Stimulated activated CD4-positive, alpha-beta T cell treated with anti-CD3 and anti-CD28 coated beads, TNF-alpha, amount 100 ng/mL, for 24 hours (primary cell): ENCODE results near the gene RNF14.
A peak's percentile ranks its signal among the peaks of the same experiment; 100 is the strongest.

Experiments
- DNase-seq, 3 experiments: peaks; one replicate each; pipeline ENCODE4 v3.0.0-alpha.2; 2020; ENCODE audit warnings: low read depth in 3 of 3

Gene RNF14

DNA sequence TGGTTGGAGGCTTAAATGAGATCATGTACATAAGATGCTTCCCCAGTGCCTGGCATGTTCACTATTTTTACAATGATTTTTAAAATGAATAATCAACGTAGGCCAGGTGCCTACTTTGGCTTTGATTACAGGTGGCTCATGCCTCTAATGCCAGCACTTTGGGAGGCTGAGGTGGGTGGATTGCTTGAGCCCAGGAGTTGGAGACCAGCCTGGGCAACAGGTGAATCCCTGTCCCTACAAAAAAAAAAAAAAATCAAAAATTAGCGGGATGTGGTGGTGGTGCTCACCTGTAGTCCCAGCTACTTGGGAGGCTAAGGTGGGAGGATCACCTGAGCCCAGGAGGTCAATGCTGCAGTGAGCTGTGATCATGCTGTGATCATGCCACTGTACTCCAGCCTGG, 20.1 kb upstream of the RNF14 start:
- DNase-seq: no peak

DNA sequence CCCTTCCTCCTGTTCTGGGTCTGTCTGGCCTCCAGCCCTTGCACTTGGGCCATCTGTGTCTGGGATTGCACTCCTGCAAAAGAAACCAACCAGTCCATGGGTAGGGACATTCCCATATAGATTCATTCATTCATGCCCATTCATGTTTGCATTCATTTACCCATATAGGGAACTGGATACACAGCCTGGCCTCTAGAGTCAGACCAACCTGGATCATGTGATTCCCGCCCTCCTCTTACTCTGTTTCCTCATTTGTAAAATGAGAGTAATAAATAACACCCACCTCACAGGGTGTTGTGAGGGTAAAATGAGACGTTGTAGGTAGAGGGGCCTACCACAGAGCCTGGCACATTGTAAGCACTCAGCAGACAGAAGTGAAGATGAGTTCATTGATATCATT, 19.4 kb upstream of the RNF14 start:
- DNase-seq: no peak

DNA sequence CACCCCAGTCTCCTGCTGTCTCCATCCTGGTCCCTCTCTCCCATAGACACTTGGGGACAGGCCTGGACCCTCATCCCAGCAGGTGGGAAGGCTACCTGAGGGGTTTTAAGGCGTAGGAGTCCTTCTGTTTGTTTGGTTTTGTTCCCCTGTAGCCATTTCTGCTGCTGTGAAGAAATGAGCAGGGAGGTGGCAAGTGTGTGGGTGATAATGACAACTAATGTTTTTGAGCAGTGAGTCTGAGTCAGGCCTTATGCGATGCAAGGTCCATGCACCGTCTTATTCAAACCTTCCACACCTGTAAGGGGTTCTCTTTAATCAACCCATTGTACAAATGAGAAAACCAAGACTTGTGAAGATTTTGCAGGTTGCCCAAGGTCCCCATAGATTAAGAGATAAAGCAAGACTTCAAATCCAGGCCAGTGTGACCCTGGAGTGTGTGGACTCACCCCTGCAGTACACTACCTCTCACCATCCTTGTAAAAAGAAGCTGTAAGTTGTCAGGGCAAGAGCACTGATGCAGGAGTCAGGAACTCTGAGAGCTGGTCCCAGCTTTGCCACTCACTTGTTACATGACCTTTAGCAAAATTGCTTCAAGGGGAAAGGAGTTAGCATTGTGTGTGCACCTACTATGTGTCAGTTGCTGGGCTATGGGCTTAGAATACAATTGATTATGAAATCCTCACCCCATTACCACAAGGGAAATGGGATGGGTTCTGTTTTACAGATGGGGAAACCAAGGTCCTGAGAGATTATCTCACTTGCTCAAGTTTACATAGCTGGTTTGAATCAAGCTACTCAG, 18.5 kb upstream of the RNF14 start:
- DNase-seq: no peak

DNA sequence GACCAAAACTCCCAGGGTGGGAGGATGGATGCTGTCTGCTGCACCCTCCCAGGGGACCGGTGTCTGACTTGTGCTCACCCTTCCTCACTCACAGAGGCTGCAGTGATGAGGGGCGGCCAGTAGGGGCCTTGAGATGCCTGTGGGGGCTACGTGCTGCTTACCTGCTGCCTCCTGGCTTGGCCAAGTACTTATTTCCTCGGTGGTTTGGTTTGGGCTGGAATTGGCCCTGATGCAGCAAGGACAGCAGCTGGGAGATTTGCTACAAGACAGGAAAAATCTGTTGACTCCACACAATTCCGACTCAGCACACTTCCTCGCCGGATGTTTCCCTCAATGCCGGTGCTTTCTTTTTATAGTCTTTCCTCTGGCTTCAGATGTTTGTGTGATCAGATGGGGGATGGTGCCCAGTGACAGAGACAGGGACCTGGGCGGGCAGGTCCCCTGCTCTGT, 17.5 kb upstream of the RNF14 start:
- peak in 1 of 3 experiments; percentile 26 for DNase-seq

DNA sequence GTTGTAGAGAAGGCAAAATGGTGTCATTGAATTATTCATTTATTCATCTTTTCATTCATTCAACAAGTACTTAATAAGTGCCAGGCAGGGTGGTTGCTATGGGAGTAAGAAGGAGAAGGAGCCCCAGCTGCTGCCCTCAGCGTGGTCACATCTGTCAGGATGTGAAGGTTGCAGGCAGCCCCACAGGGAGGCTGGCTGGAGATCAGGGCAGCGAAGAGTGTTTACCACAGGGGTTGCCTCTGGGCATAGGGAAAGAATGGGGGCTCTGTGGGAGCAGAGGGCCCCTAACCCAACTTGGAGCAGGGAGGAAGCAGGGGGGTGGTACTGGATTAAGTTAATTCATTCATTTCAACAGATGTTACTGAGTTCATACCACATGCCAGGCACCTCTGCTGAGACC, 16.9 kb upstream of the RNF14 start:
- DNase-seq: no peak

DNA sequence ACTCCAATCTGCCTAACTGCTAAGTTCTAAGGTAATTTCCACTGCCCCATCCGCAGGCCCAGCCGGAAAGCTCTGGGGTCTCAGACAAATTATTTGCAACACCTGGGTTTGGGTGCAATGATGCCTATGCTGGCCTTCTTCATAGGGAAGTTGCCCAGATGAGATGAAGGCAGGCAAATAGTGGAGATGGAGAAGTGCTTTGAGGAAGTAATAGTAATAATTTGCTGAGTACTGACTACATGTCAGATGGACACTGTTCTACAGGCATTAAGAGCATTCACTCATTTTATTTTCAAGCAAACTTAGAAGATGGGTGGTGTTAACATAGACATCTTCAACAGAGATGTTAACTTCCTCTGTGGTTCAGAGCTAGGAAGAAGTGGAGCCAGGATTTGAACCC, 14.7 kb upstream of the RNF14 start:
- no peak for DNase-seq

DNA sequence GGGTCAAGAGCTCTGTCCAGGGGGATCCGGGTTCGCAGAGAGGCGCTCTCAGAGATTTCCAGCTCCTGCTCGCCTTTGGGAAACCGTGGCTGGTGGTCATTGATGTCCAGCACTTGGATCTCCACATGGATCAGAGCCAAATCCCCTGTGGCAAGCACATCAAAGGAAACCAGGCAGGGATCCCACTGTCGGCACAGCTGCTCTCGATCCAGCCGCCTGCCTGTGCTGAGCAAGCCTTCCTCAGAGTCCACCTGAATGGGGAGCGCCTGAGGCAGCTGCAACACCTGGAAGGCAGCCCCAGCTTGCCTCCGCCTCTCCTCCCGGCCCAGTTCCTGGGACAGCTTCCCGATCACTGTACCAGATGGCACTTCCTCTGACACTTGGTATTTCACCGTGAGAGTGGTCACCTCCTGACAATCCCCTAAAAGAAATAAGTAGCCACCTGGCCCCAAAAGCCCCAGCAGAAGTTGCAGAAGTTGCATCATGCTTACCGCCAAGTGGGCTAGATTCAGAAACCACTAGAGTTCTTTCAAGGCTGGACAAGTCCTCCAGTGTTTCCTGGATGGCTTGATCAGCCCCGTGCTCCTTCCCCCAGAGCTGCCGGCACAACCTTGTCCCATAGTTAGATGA, 11.4 kb upstream of the RNF14 start:
- DNase-seq: no peak

DNA sequence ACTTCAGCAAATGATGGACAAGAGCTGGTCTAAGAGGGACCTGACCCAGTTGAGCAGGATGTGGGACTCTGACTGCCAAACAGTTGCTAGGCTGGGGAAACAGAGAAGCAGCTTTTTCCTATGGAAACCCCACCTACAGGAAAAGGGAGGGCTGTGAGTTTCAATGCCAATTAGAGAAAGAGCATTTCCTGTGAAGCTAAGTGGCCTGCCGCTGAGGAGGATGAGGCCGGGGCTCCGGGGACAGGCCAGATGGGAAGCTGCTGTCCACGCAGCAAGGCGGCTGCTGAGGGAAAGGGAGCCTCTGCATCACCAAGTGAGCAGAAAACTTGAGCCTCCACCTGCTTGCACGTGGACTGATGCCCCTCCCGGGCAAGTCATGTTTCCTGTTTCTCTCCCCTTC, 10.8 kb upstream of the RNF14 start, which contains the start of gene PCDH12:
PCDH12 (minus strand) TSS at position 90 of the 400 bp plus-strand sequence. CDS start 351 bp downstream, outside the sequence.
- DNase-seq: no peak

DNA sequence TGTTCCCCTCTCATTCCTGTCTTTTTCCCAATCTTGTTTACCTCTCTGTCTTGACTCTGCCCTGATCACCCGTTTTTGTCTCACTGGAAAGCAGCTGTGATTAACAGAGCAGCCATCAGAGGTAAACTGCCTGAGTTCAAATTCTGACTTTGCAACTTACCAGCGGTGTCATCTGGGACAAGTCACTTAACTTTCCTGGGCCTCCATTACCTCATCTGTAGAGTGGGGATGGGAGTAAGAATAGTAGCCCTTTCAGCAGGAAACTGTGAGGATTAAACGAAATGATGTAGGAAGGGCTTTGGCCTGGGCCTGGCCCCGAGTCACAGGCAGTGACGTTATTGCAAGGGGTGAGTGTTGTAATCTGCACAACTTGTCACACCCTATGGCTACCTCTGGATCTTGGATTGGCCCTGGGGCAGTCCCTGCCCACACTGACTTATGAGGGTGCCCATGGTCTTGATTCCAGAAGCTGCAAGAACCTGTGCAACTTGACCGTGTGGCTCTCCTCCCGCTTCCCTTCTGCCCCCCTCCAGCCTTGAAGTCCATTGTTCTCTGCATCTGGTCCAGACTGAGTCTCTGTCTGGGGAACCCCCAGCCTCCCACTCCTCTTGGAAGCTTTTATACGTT, 10.2 kb upstream of the RNF14 start:
- DNase-seq: no peak

DNA sequence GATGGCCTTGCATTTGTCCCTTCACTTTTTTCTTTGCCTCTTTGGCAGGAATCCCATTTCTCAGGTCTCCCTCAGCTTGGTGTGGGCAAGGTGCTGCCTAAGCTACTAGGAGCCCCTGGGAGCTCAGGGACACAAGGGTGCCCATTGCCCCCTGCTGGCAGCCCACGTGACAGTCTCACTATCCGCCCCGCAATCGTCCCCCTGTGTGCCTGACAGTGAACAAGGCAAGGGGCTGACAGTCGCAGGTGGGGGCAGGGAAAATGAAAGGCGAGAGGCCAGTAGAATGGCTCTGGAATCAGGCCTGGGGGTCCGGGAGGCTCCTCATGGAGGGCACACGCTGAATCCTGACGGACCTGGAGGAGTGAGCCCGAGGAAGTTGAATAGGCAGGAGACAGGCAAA, 8.9 kb upstream of the RNF14 start:
- no peak for DNase-seq

DNA sequence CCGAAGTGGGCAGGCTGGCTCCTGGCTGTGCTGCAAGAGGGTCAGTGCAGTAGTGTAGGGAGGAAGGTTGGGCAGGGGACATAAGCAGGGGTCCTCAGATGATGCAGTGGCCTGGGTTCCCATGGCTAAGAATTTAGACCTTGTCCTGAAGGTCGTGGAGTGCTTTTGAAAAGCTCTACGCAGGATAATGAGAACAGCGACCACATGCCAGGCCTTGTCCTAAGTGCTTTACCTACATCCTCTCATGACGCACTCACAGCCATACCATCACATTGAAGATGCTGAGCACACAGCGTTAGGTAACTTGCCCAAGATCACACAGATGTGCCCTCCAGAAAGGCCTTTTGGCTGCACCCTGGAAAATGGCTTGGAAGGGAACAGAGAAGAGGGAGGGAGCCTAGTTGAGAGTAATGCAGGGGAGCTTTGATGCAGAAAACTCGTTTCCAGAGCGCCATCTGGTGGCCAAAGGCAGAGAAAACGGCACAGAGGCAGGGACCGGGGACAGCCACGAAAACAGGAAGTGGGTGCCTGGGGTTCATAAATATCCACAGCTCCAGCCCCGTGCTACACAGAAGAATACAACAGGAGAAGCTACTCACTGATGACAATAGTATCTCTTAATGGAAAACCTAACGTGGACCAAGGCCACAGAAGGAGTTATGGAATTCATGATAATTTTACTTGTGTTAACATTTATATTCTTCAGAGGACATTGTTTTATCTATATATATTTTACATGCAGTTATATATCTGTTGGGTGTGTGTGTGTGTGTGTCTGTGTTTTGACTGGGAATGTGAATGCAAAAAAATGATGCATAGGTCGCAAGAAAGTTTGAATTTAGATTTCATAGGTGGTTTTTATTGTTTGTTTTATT, 8.2 kb upstream of the RNF14 start:
- DNase-seq: peak; percentile 79 to 88 (median 88)

DNA sequence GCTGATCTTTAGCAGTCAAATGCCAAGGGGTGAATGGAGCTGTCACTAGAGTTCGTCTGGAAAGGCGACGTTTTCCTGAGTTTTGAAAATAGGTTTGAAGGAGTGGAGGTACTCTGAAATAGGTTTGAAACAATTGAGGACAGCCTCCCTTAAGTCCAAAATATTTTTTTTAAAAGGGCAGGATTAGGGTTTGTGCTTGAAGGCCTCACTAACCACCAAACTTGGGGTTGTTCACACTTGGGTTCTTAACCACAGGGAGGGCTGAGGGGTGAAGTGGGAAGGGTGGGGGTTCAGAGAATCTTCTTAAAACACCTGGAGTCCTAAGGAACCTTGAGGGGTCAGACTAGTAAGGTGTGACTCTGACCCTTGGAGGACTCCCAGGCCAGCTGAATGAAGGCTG, 7.4 kb upstream of the RNF14 start:
- DNase-seq: no peak

DNA sequence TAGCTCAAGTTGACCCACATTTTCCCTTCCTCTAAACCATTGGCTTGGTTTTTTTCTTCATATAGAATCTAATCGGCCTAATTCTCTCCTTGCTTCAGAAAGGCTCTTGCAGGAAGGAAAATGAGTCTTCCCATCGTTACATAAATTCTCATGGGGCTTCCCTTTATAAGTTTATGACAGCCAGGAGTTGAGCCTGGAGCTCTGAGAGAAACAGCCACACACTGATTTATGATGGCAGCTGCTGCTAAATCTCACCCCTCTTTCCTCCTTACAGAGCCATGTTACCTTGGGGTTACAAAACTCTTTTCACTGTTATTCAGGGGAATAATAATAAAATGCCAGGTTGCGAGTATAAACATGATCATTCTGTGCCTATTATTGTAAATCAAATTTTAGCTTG, 5.2 kb upstream of the RNF14 start:
- DNase-seq: no peak

DNA sequence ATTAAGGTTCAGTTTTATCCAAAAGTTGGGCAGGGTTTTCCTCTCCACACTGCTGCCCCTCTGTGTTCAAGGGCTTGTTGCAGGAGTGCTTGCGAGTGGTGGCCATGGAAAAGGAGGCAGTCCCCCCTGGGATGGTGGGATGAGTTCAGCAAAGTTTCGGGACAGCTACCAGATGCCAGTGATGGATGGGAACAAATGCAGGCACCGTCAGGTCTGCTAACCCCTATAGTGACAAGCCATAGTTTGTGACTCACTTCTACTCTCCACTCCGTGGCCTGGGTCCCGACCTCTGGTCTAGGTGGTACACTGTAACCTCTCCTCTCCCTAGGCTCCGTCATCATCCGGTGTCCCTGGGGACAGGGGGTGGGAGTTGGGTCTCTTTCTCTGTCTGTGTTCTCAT, 3.8 kb upstream of the RNF14 start:
- DNase-seq: no peak

DNA sequence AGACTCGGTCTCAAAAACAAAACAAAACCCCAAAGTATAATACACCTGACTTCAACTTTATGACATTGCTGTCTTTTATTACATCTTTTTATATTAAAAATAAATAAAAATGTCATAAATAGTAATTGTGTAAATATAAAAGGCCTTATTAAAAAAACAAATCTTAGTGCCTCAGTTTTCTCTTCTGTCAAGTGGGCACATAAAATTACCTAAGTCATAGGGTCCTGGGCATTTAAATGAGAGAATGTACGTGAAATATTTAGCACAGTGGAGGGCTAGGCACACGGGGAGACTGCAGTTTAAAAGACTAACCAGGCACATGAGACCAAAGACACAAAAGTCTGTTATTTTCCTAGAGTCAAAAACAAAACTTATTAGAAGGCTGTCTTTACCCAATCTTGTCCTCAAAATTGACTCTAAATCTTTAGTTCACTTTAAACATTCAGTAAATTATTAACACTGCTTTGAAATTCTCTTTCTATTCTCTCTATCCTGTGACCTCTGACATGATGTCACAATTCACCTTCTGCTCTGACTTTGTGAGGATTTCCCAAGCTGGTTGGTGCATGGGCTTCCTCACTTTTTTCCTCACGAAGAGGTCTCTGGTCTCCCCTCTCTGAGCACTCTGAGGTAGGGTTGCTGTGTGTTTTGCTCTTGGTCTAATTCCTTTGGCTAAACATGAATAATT, 2.5 kb upstream of the RNF14 start:
- DNase-seq: no peak

DNA sequence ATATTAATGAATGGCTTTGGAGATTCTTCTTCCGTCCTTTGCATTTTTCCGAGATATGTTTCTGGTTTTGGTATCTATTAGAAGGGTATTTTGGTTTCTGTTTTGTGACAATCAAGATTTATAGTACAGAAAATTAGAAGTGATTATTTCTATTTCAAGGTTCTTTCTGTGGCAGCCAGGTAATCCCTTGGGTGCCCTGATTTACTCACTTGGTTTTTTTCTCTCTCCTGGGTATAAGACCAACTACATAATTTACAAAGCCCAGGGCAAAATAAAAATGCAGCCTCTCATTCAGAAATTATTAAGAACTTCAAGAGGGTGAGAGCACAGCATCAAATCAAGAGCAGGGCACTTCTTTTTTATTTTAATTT, 2.0 kb upstream of the RNF14 start:
- no peak for DNase-seq

DNA sequence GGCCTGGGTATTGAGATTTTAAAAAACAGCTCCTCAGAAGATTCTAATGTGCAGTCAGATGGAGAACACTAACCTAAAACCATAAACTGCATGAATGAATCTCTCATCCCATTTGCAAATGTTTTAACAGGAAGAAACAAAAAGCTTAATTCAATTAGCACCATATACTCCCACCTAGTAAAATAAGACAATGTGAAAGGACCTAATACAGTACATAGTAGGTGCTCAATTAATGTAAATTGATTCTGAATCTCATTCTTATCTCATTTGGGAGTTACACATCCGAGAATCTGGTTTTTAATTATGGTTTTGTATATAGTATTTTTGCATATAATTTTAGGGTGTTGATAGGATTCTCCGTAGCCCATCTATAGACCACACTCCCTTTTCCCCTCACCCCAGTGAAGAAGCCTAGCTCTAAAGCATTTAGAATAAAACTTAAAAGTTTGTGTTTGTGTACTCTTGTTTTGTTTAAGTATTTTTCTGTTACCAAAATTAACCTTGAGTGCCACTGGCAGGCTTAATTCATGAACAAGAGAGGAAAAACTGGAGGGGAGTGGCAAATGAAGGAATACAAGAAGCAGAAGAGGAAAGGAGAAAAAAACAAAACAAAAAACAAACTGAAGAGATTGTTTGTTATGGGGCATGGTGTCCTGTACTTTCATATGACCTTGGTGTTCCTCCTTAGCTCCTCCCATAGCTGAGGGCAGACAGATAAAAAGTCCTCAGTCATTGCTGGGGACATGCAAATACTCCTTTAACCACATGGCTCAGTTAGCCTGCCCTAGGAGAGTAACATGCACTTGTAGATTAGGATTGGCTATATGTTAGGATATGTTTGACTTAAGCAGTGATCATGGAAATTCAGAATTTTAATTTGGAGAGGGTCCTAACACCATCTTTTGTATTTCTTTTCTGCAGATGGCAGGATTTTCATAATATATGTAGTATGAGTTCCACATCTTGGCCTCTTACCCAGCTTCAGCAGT, 1.2 kb downstream of the RNF14 start:
- DNase-seq: no peak

DNA sequence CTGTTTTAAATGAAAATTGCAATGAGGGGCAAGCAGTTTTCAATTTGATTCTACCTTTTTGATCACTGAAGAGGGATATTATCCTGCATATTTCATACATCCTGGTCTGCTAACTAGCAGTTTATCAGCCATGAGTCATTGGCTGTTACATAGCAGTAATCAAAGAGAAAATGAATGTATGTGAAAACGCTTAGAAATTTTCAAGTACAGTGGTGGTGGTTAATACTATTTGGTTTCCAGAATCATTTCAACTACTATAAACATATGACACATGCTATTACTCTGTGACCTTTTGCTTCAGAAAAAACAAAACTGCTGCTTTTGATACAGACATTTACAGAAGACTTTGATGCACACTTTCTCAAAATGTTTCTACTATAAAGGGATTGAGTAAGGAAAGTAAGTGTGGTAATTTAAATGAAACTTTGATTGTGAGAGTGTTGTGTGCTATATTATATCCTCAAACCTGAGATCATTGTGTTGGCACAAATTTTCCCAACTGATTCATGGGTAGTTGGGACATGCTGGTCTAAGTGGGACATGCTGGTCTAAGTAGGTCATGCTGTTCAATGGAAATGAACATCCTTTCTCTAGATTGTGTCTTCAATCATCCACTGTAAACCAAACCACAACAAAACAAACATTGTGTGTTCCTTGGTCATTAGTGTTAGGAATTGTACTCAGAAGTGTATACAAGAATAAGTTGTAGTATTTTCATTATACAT, 5.1 kb downstream of the RNF14 start:
- no peak for DNase-seq

DNA sequence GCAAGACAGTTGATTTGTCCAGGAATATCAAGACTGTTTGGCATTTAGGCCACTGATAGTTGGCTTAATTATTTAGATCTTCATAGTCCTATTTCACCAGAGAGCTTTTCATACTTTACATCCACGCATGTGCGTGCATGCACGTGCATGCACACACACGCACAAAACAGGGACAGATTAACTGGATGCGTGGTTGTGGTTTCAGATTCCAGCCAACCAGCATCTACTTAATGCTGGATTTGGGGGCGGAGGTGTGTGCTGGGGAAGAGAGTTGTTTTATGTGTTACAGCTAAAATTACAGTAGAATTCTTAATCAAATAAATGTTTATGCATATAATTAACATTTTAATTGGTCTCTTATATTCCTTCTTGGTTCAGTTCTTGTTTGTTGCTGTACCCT, 7.3 kb downstream of the RNF14 start:
- no peak for DNase-seq

DNA sequence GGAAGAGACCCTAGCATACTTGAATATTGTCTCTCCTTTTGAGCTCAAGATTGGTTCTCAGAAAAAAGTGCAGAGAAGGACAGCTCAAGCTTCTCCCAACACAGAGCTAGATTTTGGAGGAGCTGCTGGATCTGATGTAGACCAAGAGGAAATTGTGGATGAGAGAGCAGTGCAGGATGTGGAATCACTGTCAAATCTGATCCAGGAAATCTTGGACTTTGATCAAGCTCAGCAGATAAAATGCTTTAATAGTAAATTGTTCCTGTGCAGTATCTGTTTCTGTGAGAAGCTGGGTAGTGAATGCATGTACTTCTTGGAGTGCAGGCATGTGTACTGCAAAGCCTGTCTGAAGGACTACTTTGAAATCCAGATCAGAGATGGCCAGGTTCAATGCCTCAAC, 9.5 kb downstream of the RNF14 start:
- DNase-seq: no peak
